Measurements from ENCODE around the gene ERBB3.

GRCh38 chr12:56087220-56087619 is 7.3 kb downstream of the ERBB3 start:
- TF ChIP-seq CTCF (conservative IDR thresholded peaks at IDR 0.05; ENCODE audit: low read depth, low read length) (no peak), CEBPB (IDR thresholded peaks at IDR 0.05; ENCODE audit: low read depth, low read length) (no peak), MAFK (IDR thresholded peaks at IDR 0.05; ENCODE audit: low read depth, low read length) (no peak)

Data from IMR-90 (cell line).